K562 (cell line): ENCODE data around the gene TEX14.

ENCODE experiments used
- ATF6 ChIP-seq: sonication (generic); formaldehyde crosslinking; IDR thresholded peaks from 2 replicates; pipeline ENCODE4 v1.4.0; 2020; ENCODE audit warnings: mild to moderate bottlenecking, missing genetic modification reagents
- CTCF ChIP-seq, 3 experiments: IDR thresholded peaks in 2 of 3; conservative IDR thresholded peaks in 1 of 3; 2 replicates each; pipeline ENCODE4 v1.5.1; 2011 to 2012; ENCODE audit warnings: low read length in 3 of 3, mild to moderate bottlenecking in 3 of 3, control low read depth in 2 of 3, improper control_type of control experiment in 1 of 3, inconsistent platforms in 1 of 3, low read depth in 1 of 3, mixed read lengths in 1 of 3, moderate library complexity in 1 of 3; ENCODE audit not compliant: insufficient read depth in 2 of 3
- CTCFL ChIP-seq: IDR thresholded peaks from 2 replicates; pipeline ENCODE4 v1.6.1; 2011; ENCODE audit warnings: borderline replicate concordance, low read depth, mild to moderate bottlenecking, moderate library complexity, low read length; ENCODE audit not compliant: insufficient read depth, poor library complexity, severe bottlenecking
- FOXA3 ChIP-seq, 2 experiments: fragments of 450-650 bp in 1 of 2; sonication (generic) in 1 of 2; formaldehyde crosslinking; IDR thresholded peaks in 1 of 2; conservative IDR thresholded peaks in 1 of 2; 2 replicates each; pipeline versions ENCODE4 v1.4.0 to v1.8.0; 2020 to 2022; ENCODE audit warnings: mild to moderate bottlenecking in 2 of 2, missing genetic modification reagents in 1 of 2
- FOXJ3 ChIP-seq: sonication (generic); formaldehyde crosslinking; IDR thresholded peaks from 2 replicates; pipeline ENCODE4 v1.4.0; 2020; ENCODE audit warnings: mild to moderate bottlenecking, missing genetic modification reagents
- GTF2E2 ChIP-seq: fragments of 200-800 bp; sonication (Bioruptor generic); IDR thresholded peaks from 2 replicates; pipeline ENCODE4 v1.6.1; 2016; ENCODE audit warnings: missing genetic modification characterization, missing compliant biosample characterization
- MAX ChIP-seq: sonication (generic); formaldehyde crosslinking; IDR thresholded peaks from 2 replicates; pipeline ENCODE4 v1.9.0; 2022; ENCODE audit warnings: mild to moderate bottlenecking, missing genetic modification reagents
- PHF8 ChIP-seq: fragments of 200-600 bp; sonication (generic); IDR thresholded peaks from 2 replicates; pipeline ENCODE4 v1.6.1; 2012; ENCODE audit warnings: mixed run types, mild to moderate bottlenecking, inconsistent platforms, low read length, moderate library complexity, borderline replicate concordance
- POLR2A ChIP-seq: fragments of 450-650 bp; conservative IDR thresholded peaks from 2 replicates; pipeline ENCODE4 v1.6.1; 2016
- RNF2 ChIP-seq: sonication (generic); IDR thresholded peaks from 2 replicates; pipeline ENCODE4 v1.6.1; 2016
- THAP12 ChIP-seq: fragments of 250-450 bp; sonication (Bioruptor Pico); IDR thresholded peaks from 2 replicates; pipeline ENCODE4 v1.9.0; 2021; ENCODE audit warnings: mild to moderate bottlenecking, inconsistent platforms
- USF1 ChIP-seq: sonication (generic); formaldehyde crosslinking; IDR thresholded peaks from 2 replicates; pipeline ENCODE4 v1.9.0; 2022; ENCODE audit warnings: mild to moderate bottlenecking, missing genetic modification reagents
- XRCC5 ChIP-seq: fragments of 200-400 bp; formaldehyde crosslinking; IDR thresholded peaks from 2 replicates; pipeline ENCODE4 v1.6.1; 2017; ENCODE audit warnings: low read depth, mild to moderate bottlenecking, low read length
- ZKSCAN1 ChIP-seq: fragments of 150-350 bp; IDR thresholded peaks from 2 replicates; pipeline ENCODE4 v1.6.1; 2016; ENCODE audit warnings: low read depth, low read length

GRCh38 chr17:58666858-58667267 lies 25.0 kb downstream of the TEX14 start:
- TF ChIP-seq RNF2 (peak; percentile 13; the same call in 1 of the 2 replicates), PHF8 (peak; percentile 35; the same call in 1 of the 2 replicates), MAX (CRISPR knock-in tag) (peak; percentile 47; the same call in 1 of the 2 replicates), CTCF (IDR thresholded peaks at IDR 0.05 in 2 of 3, conservative IDR thresholded peaks at IDR 0.05 in 1 of 3; ENCODE audit: insufficient read depth in 2 of 3, low read depth in 1 of 3, low read length in 3 of 3) (no peak), THAP12 (no peak), XRCC5 (no peak), FOXJ3 (CRISPR knock-in tag) (no peak), GTF2E2 (tag) (no peak; the same call in 1 of the 2 replicates), ATF6 (CRISPR knock-in tag) (no peak), CTCFL (no peak), USF1 (no peak), POLR2A (no peak), ZKSCAN1 (no peak), FOXA3 (CRISPR knock-in tag; conservative IDR thresholded peaks at IDR 0.05 in 1 of 2, IDR thresholded peaks at IDR 0.05 in 1 of 2) (no peak)
